HG02623 (cell line): ENCODE data around the gene EPS8L3.
"Not testable (repeated sequence)": the region's sequence is repeated elsewhere in the genome, so short reads cannot be mapped to it uniquely, and the experiment has no call there.

ENCODE experiments used
- ATAC-seq: cut with Tn5 transposase; IDR thresholded peaks from one replicate; pipeline ENCODE4 v1.9.1; 2021; ENCODE audit warnings: moderate library complexity; ENCODE audit not compliant: unreplicated experiment

EPS8L3 gene

GRCh38 chr1:109763646-109764415 lies at the start of gene EPS8L3:
Gene EPS8L3 (minus strand): TSS chr1:109763923. CDS start chr1:109761749, 2,174 bp downstream.
- ATAC-seq: no peak

GRCh38 chr1:109812691-109813393 lies 49.1 kb upstream of the EPS8L3 start:
- no peak for ATAC-seq

GRCh38 chr1:109808703-109809102 lies 45.0 kb upstream of the EPS8L3 start:
- ATAC-seq: no peak

GRCh38 chr1:109807822-109808680 lies 44.3 kb upstream of the EPS8L3 start:
- no peak for ATAC-seq

GRCh38 chr1:109807402-109807801 lies 43.7 kb upstream of the EPS8L3 start:
- no peak for ATAC-seq

- no peak for ATAC-seq
These were observed 43.1 kb upstream of the EPS8L3 start for GRCh38 chr1:109806733-109807400.

GRCh38 chr1:109805486-109806165 lies 41.9 kb upstream of the EPS8L3 start:
- no peak for ATAC-seq

GRCh38 chr1:109804660-109805059 lies 40.9 kb upstream of the EPS8L3 start:
- no peak for ATAC-seq

GRCh38 chr1:109803901-109804331 lies 40.2 kb upstream of the EPS8L3 start:
- no peak for ATAC-seq

GRCh38 chr1:109802901-109803561 lies 39.3 kb upstream of the EPS8L3 start:
- ATAC-seq: no peak

- no peak for ATAC-seq
These were observed 38.6 kb upstream of the EPS8L3 start for GRCh38 chr1:109802136-109802900.

GRCh38 chr1:109801791-109802135 lies 38.0 kb upstream of the EPS8L3 start:
- no peak for ATAC-seq

GRCh38 chr1:109800291-109800690 lies 36.6 kb upstream of the EPS8L3 start:
- no peak for ATAC-seq

GRCh38 chr1:109799445-109799844 lies 35.7 kb upstream of the EPS8L3 start:
- ATAC-seq: no peak

- not testable (repeated sequence) for ATAC-seq
These were observed 33.5 kb upstream of the EPS8L3 start for GRCh38 chr1:109797303-109797595.

GRCh38 chr1:109796484-109797302 lies 33.0 kb upstream of the EPS8L3 start:
- ATAC-seq: no peak

- ATAC-seq: no peak
These were observed 30.8 kb upstream of the EPS8L3 start for GRCh38 chr1:109794319-109795132.
